Measurements from ENCODE around the gene ALDH18A1.

- TF ChIP-seq, protein P1, sequence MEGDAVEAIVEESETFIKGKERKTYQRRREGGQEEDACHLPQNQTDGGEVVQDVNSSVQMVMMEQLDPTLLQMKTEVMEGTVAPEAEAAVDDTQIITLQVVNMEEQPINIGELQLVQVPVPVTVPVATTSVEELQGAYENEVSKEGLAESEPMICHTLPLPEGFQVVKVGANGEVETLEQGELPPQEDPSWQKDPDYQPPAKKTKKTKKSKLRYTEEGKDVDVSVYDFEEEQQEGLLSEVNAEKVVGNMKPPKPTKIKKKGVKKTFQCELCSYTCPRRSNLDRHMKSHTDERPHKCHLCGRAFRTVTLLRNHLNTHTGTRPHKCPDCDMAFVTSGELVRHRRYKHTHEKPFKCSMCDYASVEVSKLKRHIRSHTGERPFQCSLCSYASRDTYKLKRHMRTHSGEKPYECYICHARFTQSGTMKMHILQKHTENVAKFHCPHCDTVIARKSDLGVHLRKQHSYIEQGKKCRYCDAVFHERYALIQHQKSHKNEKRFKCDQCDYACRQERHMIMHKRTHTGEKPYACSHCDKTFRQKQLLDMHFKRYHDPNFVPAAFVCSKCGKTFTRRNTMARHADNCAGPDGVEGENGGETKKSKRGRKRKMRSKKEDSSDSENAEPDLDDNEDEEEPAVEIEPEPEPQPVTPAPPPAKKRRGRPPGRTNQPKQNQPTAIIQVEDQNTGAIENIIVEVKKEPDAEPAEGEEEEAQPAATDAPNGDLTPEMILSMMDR (IDR thresholded peaks at IDR 0.05), result no peak
- TF ChIP-seq POLR2A (IDR thresholded peaks at IDR 0.05), result no peak
Measured at GRCh38 chr10:95648138-95648537, 8.4 kb downstream of the ALDH18A1 start.

Measured in thyroid gland (tissue), 4 donors.